ENCODE data around the gene SSB.
"Not testable (repeated sequence)": the region's sequence is repeated elsewhere in the genome, so short reads cannot be mapped to it uniquely, and the experiment has no call there.

SSB gene

DNA sequence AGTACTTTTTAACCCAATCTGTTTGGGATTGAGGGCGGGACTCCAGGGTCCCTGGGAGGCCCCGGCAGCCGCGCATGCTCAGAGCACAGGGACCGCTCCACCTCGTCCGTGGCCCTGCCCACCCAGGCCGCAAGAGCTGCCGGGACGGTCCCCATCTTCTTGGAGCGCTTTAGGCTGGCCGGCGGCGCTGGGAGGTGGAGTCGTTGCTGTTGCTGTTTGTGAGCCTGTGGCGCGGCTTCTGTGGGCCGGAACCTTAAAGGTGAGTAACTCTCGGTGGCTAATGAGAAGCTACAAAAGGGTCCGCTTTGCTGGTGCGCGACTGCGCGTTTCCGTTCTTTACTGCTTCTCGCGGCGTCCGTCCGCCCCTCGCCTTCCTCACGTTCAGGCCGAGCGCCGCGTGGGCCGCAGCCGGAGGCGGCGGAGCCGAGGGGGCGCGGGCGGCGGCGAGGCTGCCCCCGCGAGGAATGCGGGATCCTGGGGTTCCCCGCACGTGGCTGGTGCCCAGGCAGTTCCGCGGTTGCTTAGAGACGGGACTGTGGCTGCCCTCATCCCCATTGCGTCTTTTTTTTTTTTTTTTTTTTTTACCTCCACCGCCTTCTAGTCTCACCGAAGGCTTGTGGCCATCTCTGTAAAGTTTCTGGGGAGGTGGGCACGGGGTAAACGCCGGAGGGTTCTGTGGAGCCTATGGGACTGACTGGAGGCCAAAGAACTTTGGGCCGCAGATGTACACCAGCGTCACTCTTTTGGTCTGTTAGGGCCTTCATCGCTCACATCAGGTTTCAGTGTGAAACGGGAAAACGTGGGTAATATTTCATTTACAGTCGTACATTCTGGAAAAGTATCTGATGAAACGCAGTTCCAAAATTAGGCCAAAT is at the start of gene SSB:
Gene SSB, plus strand, starts transcription at position 154 of the 875 bp plus-strand sequence. CDS start 2,090 bp downstream, outside the sequence.
- peak; percentile 95 for DNase-seq

- no peak for DNase-seq
Observed at GRCh38 chr2:169752752-169753151, 45.9 kb upstream of the SSB start.

- DNase-seq, result no peak
Observed at GRCh38 chr2:169755083-169755870, 43.4 kb upstream of the SSB start.

DNA sequence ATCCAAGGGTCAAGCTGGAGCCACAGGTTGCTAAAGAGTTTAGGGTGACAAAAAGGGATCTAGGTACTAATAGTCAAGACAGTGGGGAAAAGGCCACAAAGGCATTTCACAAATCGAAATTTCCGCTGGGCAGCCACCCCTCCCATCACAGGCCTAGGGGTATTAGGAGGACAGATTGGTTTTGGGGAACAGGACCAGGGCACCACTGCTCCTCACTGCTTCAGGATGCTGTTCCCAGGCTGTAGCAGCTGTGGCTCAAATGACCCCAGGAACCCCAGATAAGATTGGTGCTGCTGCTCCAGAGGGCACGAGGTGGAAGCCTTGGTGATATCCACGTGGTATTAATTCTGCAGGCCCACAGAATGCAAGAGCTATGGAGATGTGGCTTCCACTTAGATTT is 42.3 kb upstream of the SSB start:
- no peak for DNase-seq

- no peak for DNase-seq
Observed at GRCh38 chr2:169757356-169757755, 41.3 kb upstream of the SSB start.

DNA sequence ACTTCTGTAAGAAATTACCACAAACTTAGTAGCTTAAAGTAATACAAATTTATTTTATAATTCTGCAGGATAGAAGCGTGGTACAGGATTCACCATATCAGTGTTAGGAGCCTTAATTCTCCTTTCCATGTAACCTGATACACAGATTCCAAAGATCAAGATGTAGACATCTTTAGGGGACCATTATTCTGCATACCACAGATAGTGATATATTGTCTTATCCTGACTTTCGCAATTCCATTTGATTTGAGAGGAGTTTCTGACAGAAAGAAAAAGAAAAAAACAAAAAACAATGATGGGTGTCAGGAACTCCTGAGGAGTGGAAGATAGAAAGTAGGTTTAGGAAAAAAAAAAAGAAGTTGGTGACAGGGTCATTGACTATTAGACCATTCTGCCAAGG is 40.9 kb upstream of the SSB start:
- no peak for DNase-seq

- DNase-seq, result no peak
Observed at GRCh38 chr2:169759987-169760386, 38.7 kb upstream of the SSB start.

DNA sequence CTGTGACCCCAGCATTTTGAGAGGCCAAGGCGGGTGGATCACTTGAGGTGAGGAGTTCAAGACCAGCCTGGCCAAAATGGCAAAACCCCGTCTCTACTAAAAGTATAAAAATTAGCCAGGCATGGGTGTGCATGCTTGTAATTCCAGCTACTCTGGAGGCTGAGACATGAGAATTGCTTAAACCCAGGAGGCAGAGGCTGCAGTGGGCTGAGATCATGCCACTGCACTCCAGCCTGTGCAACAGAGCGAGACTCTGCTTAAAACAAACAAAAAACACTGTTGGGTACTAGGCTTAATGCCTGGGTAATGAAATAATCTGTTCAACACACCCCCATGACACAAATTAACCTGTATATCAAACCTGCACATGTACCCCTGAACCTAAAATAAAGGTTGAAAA is 37.9 kb upstream of the SSB start:
- DNase-seq, result not testable (repeated sequence)

- no peak for DNase-seq
Observed at GRCh38 chr2:169761251-169761969, 37.3 kb upstream of the SSB start.

GRCh38 chr2:169761970-169762292 is 36.7 kb upstream of the SSB start:
- DNase-seq, result no peak

- no peak for DNase-seq
Observed at GRCh38 chr2:169765523-169765922, 33.1 kb upstream of the SSB start.

DNA sequence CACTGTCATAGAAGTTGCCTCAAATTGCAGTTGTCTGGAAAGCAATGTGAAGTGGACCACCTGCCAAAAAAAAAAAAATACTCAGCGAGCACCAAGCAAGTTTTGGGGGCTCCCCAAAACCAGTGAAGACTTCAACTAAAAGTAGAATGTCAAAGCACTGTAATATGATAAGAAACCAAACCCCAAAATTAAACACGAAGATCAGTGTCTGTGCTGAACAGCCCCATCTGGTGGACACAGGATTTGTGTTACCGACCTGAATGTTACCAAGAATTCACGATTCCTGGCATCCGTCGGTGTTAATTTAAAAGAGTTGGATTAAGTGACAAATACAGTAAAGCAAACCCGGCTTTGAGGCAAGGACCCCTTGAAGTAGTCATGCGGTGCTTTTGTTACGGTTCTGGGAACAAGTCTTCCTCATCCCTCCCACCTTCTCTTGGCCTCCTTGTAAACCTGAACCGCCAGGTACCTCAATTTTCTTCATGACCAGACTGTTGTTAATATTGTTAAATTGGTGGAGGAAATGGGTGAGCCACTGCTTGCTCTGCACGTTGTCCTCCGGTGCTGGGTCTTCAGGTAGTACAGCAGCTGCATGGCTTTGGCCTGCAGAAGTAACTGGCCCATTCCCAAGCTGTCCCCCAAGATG is 31.3 kb upstream of the SSB start:
- DNase-seq, result peak; percentile 48

DNA sequence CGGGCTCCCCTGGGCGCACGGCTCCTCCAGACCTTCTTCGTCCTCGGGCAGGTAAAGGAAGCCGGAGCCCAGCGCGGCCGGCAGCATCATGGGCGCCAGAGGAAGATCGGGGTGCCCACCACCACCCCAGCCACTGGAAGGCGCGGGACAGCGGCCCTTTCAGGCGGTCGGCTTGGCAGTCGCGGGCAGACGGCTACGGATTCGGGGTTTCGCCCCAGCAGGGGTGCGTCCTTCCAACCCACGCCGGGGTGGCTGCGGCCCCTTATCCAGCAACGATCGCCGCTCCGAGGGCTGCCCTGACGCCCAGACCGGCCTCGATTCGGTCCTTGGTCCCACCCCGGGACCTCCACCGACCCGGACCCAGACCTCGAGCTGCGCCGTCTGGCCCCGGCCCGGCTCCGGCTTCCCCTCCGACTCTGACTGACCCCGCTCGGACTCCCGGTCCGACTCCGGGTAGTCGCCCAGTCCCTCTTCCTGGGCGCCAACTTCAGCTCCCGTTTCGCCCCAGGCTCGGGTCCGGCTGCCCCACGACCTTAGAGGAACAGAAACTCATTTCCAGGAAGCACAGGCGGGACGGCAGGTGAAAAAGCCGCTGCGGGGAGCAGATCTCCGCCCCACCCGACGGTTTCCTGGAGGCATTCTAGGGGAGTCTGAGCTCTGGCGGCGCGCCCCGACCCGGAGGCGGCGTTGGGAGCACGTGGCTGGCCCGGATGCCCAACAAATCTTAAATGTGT is 30.2 kb upstream of the SSB start:
- DNase-seq, result peak; percentile 13

DNA sequence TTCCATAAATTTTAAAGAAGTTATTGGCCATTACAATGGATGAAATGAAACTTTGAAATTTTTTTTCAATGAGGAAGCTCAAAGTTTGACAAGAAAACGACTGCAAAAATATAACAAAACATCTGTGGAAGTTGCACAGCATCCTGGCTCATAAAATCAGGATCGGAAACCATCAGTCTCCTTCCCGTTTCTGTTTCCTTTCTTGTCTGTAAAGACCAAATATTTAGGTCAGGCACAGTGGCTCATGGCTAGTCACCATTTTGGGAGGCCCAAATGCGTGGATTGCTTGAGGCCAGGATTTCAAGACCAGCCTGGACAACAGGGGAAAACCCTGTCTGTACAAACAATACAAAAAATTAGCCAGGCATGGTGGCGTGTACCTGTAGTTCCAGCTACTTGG is 27.6 kb upstream of the SSB start:
- DNase-seq, result no peak

DNA sequence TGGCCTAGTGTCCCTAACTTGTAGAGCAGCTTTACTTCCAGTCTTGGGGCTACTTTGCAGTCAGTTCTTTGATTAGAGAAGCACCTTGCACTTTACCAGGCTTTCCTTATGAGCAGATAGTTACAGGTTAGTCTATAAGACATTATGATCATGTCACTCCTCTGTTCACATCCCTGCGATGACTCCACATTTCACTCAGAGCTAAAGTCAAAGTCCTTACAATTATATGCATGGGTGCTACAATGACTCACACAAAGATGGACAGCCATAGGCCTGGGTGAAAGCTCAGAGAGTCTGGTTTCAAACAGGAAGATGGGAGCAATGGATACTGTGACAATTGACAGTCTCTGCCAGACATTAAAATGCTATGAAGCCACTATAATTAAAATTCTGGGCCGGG is 27.1 kb upstream of the SSB start:
- no peak for DNase-seq

DNA sequence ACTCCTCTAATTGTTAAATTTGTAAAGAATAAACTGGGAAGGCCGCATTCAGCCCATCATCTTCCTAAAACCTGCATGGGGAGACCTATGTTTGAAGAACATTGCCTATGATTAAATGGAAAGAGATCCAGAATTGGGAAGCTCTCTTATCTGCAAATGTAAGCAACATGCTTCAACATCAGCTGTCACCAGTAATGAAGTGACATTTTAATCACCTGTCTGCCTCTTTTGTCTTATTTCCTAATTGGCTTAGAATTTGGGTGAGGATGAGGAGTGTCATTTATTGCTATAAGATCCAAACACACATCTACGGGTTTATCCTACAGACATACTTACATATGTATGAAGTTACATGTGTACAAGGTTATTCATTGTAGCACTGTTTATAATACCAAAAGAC is 26.0 kb upstream of the SSB start:
- no peak for DNase-seq

DNA sequence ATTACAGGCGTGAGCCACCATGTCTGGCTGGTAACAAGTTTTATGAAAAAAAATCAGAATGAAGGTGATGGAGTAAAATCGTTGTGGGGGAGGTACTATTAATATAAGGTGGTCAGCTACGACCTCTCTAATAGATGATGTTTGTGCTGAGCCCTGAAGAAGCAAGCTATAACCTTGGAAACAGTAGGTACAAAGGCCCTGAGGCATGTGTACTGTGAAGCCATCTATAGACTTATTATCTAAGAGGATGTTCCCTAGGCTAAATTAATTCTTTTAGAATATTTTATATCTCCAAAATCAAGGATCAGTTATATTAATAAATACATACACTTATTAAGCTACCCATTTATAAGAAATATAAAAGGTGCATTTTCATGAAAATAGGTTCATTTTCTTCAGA is 23.3 kb upstream of the SSB start:
- no peak for DNase-seq

GRCh38 chr2:169775765-169776164 is 22.9 kb upstream of the SSB start:
- no peak for DNase-seq

GRCh38 chr2:169776252-169776761 is 22.4 kb upstream of the SSB start:
- DNase-seq, result no peak

- DNase-seq, result no peak
Observed at GRCh38 chr2:169778446-169778845, 20.2 kb upstream of the SSB start.

- no peak for DNase-seq
Observed at GRCh38 chr2:169781249-169782013, 17.2 kb upstream of the SSB start.
